HEK293 (cell line): ENCODE data around the gene LTB4R.

ENCODE experiments used
- CTCF ChIP-seq: fragments of 450-650 bp; formaldehyde crosslinking; IDR thresholded peaks from 2 replicates; pipeline ENCODE4 v1.5.1; 2016; ENCODE audit warnings: missing biosample characterization, missing genetic modification characterization
- PRDM4 ChIP-seq: fragments of 450-650 bp; formaldehyde crosslinking; IDR thresholded peaks from 2 replicates; pipeline ENCODE4 v1.5.1; 2017; ENCODE audit warnings: missing biosample characterization, missing genetic modification characterization
- REST ChIP-seq: fragments of 450-650 bp; formaldehyde crosslinking; IDR thresholded peaks from 2 replicates; pipeline ENCODE4 v1.5.1; 2016; ENCODE audit warnings: missing biosample characterization, missing genetic modification characterization
- TRIM28 ChIP-seq: IDR thresholded peaks from 2 replicates; pipeline ENCODE4 v1.6.1; 2011; ENCODE audit warnings: low read length, control low read depth, borderline replicate concordance
- ZBTB44 ChIP-seq: fragments of 450-650 bp; IDR thresholded peaks from 2 replicates; pipeline ENCODE4 v1.5.1; 2018; ENCODE audit warnings: missing biosample characterization, mild to moderate bottlenecking, missing genetic modification characterization
- ZNF10 ChIP-seq: fragments of 450-650 bp; formaldehyde crosslinking; IDR thresholded peaks from 2 replicates; pipeline ENCODE4 v1.5.1; 2017; ENCODE audit warnings: missing biosample characterization, missing genetic modification characterization
- ZNF324 ChIP-seq: fragments of 450-650 bp; formaldehyde crosslinking; IDR thresholded peaks from 2 replicates; pipeline ENCODE4 v1.5.1; 2016; ENCODE audit warnings: missing biosample characterization, missing genetic modification characterization
- ZNF777 ChIP-seq: fragments of 450-650 bp; formaldehyde crosslinking; IDR thresholded peaks from 2 replicates; pipeline ENCODE4 v1.5.1; 2017; ENCODE audit warnings: missing biosample characterization, missing genetic modification characterization, borderline replicate concordance
- ZNF792 ChIP-seq: fragments of 450-650 bp; formaldehyde crosslinking; IDR thresholded peaks from 2 replicates; pipeline ENCODE4 v1.5.1; 2016; ENCODE audit warnings: missing biosample characterization, missing genetic modification characterization

- TF ChIP-seq CTCF (tag by site-specific recombination) (no peak), REST (tag by site-specific recombination) (no peak), TRIM28 (no peak), ZBTB44 (no peak), ZNF792 (tag by site-specific recombination) (no peak), ZNF324 (tag by site-specific recombination) (no peak), PRDM4 (tag by site-specific recombination) (no peak), ZNF777 (no peak), ZNF10 (tag by site-specific recombination) (no peak)
Observed at GRCh38 chr14:24277071-24277470, 34.2 kb upstream of the LTB4R start.
